IPS-20b (cell line): ENCODE data around the gene GPC5.
"Not testable (repeated sequence)": the region's sequence is repeated elsewhere in the genome, so short reads cannot be mapped to it uniquely, and the experiment has no call there.

Source experiments
- H3K27ac ChIP-seq: one replicate; pipeline ENCODE4 v1.5.1; 2013; ENCODE audit warnings: low read length
- H3K27me3 ChIP-seq: 2 replicates; pipeline ENCODE4 v1.6.1; 2013; ENCODE audit warnings: mild to moderate bottlenecking, low read length, inconsistent platforms; ENCODE audit not compliant: insufficient read depth
- H3K36me3 ChIP-seq: 2 replicates; pipeline ENCODE4 v1.6.1; 2013; ENCODE audit warnings: low read depth, mild to moderate bottlenecking, inconsistent platforms, low read length, moderate library complexity; ENCODE audit not compliant: insufficient read depth
- H3K4me1 ChIP-seq: 2 replicates; pipeline ENCODE4 v1.6.1; 2013; ENCODE audit warnings: mild to moderate bottlenecking, control low read depth, inconsistent platforms, low read length, moderate library complexity; ENCODE audit not compliant: insufficient read depth
- H3K4me3 ChIP-seq: 2 replicates; pipeline ENCODE4 v1.5.1; 2013; ENCODE audit warnings: mild to moderate bottlenecking, low read length, inconsistent platforms
- H3K9ac ChIP-seq: 2 replicates; pipeline ENCODE4 v1.6.1; 2013; ENCODE audit warnings: low read depth, mild to moderate bottlenecking, inconsistent platforms, low read length, moderate library complexity
- H3K9me3 ChIP-seq: 2 replicates; pipeline ENCODE4 v1.6.1; 2013; ENCODE audit warnings: mild to moderate bottlenecking, low read depth, low read length, inconsistent platforms; ENCODE audit not compliant: insufficient read depth

Gene GPC5

DNA sequence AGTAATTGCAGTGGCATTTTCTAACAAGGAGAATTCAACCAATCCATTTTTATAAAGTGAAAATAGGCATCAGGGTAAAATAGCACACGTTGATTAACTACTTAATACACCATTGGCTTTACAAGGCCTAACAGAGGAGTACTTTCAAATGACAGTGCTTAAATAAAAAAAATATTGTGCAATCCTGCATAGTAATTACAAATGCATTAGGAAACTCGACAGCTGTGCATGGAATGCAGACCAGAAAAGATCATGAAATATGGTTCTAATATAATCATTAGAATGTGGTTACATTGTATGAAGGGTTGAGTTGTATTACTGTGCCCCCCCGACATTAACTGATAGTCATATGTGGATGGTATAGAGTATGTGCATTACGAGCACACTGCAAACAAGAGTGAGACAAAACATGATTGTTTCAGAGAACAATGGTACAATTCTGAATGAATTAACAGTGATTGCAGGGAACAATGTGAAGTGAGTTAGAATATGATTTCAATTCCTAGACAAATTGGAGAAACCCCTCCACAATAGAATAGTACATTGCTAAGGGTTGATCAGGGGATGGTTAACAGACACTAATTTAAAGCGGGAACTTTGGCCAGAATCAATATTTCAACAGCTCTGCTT lies 270.6 kb downstream of the GPC5 start:
- H3K9me3 ChIP-seq, result no peaks in the 10 kb centered on the region
- no peak overlapping the region for H3K27ac ChIP-seq
- H3K4me1 ChIP-seq, result no peaks in the 10 kb centered on the region
- H3K9ac ChIP-seq, result no peak overlapping the region
- H3K27me3 ChIP-seq, result no peaks in the 10 kb centered on the region
- H3K36me3 ChIP-seq, result no peaks in the 10 kb centered on the region
- no peak overlapping the region for H3K4me3 ChIP-seq

DNA sequence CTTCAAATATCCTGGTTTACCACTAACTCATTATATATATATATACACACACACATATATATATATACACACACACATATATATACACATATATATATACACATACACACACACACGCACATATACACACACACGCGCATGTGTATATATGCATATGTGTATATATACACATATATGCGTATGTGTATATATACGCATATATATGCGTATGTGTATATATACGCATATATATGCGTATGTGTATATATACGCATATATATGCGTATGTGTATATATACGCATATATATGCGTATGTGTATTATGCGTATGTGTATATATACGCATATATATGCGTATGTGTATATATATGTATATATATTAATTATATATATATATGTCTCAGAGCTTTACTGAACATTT lies 275.9 kb downstream of the GPC5 start:
- not testable (repeated sequence) for H3K4me1 ChIP-seq, H3K27ac ChIP-seq, H3K4me3 ChIP-seq

DNA sequence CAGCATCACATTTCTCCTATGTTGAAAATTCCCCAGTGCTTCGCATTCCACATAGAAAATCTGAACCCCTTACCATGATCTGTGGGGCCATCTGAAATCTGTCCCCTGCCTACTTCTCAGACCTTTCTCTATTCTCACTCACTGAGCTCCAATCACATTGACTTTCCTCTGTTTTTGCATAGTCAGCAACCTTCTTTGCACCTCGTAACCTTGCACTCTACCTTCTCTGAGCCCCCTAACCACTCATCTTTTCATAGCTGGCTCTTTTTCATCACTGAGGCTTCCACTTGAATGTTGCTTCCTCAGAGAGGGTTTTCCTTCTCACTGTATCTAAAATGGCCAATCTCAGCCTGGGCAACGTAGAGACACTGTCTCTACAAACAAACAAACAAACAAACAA lies 286.3 kb downstream of the GPC5 start:
- Histone ChIP-seq H3K27ac (no peak overlapping the region), H3K9me3 (no peaks in the 10 kb centered on the region), H3K4me1 (no peaks in the 10 kb centered on the region), H3K36me3 (no peaks in the 10 kb centered on the region), H3K9ac (no peak overlapping the region), H3K27me3 (no peaks in the 10 kb centered on the region), H3K4me3 (no peak overlapping the region)

More for the DNA sequence above, 275.9 kb downstream of the GPC5 start:
- H3K27me3 ChIP-seq, H3K9ac ChIP-seq, H3K36me3 ChIP-seq, H3K9me3 ChIP-seq: not testable (repeated sequence)

DNA sequence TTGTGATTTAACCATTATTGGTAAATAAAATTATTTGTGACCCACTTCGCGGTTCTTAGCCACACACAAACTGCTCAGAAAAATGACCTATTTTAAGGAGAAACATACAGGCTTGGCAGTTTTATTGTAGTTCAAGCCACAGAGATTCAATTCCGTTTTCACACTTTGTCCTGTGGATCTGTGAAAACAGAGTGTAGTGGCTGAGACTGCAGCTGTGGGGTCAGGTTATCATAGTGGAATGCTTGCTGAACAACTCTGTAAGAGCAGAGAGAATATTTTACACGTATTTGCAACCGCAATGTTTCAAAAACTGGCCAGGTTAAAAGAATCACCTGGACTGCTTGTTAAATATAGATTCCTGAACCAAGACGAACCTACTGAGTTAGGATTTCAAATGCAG lies 292.5 kb downstream of the GPC5 start:
- H3K9me3 ChIP-seq, result no peaks in the 10 kb centered on the region
- H3K9ac ChIP-seq, result no peak overlapping the region
- no peak overlapping the region for H3K27ac ChIP-seq
- H3K36me3 ChIP-seq, result no peaks in the 10 kb centered on the region
- no peaks in the 10 kb centered on the region for H3K4me1 ChIP-seq
- H3K27me3 ChIP-seq, result no peaks in the 10 kb centered on the region
- no peak overlapping the region for H3K4me3 ChIP-seq

DNA sequence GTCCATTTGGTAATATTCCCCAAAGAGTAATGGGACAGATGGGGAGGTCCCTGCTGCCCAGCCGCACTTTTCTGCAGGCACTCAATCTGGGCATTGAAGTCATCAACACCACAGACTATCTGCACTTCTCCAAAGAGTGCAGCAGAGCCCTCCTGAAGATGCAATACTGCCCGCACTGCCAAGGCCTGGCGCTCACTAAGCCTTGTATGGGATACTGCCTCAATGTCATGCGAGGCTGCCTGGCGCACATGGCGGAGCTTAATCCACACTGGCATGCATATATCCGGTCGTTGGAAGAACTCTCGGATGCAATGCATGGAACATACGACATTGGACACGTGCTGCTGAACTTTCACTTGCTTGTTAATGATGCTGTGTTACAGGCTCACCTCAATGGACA lies 295.0 kb downstream of the GPC5 start:
- no peaks in the 10 kb centered on the region for H3K27me3 ChIP-seq
- no peak overlapping the region for H3K27ac ChIP-seq
- H3K4me1 ChIP-seq, result no peaks in the 10 kb centered on the region
- H3K9me3 ChIP-seq, result no peaks in the 10 kb centered on the region
- H3K4me3 ChIP-seq, result no peak overlapping the region
- no peak overlapping the region for H3K9ac ChIP-seq
- H3K36me3 ChIP-seq, result no peaks in the 10 kb centered on the region

DNA sequence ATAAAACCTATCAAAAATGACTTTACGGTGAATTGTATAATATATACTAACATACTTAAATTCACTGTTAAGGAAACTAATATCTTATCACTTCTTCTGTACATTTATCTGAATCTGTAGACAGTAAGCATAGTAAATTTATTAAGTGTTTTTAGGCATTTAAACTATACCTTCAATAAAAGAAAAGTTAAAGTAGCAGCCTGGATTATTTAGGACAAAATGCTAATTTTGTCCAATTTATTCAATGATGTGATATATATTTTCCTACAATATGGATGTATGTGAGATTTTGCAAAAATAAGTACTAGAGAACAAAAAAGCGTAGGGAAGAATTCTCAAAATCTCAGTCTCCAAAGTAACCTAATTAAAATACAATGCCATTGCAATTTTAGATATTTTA lies 299.9 kb downstream of the GPC5 start:
- Histone ChIP-seq H3K9me3 (no peaks in the 10 kb centered on the region), H3K36me3 (no peaks in the 10 kb centered on the region), H3K4me1 (no peaks in the 10 kb centered on the region), H3K27me3 (no peaks in the 10 kb centered on the region), H3K27ac (no peak overlapping the region), H3K9ac (no peak overlapping the region), H3K4me3 (no peak overlapping the region)

DNA sequence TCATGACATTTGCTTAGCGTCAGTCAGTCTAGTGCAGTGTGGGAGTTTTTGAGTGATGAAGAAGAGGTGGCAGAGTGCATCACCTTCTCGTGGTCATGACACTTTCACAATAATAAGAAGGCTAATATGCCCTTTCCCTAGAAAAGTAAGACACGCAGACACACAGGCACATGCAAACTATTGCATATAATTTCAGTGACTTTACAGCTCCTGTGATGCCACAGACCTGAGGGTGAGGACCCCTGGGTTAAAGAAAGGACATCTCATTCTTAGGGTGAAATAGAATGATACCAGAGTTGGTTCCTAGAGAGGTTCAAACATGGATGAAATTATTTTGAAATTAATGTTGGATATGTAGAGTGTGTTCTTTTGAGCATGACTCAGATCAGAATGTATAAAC lies 300.3 kb downstream of the GPC5 start:
- H3K4me1 ChIP-seq, result no peaks in the 10 kb centered on the region
- H3K27ac ChIP-seq, result no peak overlapping the region
- no peaks in the 10 kb centered on the region for H3K27me3 ChIP-seq
- H3K4me3 ChIP-seq, result no peak overlapping the region
- no peaks in the 10 kb centered on the region for H3K9me3 ChIP-seq
- no peak overlapping the region for H3K9ac ChIP-seq
- H3K36me3 ChIP-seq, result no peaks in the 10 kb centered on the region

DNA sequence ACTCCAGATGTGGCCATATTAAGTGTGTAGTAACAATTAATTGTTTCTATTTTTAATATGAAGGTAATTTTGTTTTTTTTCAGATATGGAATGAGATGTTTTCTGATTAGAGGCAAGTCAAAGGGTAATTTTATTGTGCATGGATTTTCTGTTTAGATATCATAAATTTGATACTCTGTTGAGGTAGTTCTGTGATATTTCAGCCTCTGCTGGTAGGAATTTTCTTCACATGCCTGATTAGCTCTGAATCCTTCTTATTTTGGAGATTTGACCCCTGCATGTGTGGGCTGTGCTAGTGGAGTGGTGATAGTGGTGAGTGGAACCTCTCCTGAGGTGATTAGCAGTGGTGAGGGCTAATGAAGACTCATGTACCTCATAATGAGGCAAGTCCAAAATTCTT lies 301.4 kb downstream of the GPC5 start:
- H3K27ac ChIP-seq, result no peak overlapping the region
- H3K27me3 ChIP-seq, result no peaks in the 10 kb centered on the region
- no peaks in the 10 kb centered on the region for H3K4me1 ChIP-seq
- H3K36me3 ChIP-seq, result no peaks in the 10 kb centered on the region
- H3K4me3 ChIP-seq, result no peak overlapping the region
- H3K9ac ChIP-seq, result no peak overlapping the region
- no peaks in the 10 kb centered on the region for H3K9me3 ChIP-seq

DNA sequence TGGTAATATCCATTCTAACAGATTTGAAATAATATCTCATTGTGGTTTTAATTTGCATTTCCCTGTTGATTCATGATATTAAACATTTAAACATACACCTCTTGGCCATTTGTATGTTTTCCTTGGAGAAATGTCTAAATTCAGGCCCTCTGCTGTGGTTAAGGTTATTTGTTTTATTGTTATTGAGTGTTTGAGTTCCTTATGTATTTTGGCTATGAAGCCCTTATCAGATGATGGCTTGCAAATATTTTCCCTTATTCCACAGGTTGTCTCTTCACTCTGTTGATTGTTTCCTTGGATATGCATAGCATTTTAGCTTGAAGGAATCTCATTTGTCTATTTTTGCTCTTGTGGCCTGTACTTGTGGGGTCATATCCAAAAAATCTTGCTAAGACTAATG lies 303.6 kb downstream of the GPC5 start:
- no peaks in the 10 kb centered on the region for H3K9me3 ChIP-seq
- H3K9ac ChIP-seq, result no peak overlapping the region
- no peak overlapping the region for H3K4me3 ChIP-seq
- no peaks in the 10 kb centered on the region for H3K4me1 ChIP-seq
- H3K27me3 ChIP-seq, result no peaks in the 10 kb centered on the region
- no peaks in the 10 kb centered on the region for H3K36me3 ChIP-seq
- H3K27ac ChIP-seq, result no peak overlapping the region

DNA sequence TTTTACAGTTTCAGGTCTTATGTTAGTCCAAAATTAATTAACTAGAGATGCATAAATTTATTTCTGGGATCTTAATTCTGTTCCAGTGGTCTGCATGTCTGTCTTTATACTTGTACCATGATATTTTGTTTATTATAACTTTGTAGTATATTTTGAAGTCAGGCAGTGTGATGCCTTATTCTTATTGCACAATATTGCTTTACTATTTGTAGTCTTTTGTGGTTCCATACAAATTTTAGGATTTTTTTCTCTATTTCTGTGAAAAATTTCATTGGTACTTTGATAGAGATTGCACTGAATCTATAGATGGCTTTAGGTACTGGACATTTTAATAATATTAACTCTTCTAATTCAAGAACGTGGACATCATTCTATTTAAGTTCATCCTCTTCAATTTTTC lies 304.0 kb downstream of the GPC5 start:
- H3K36me3 ChIP-seq, result no peaks in the 10 kb centered on the region
- H3K9ac ChIP-seq, result no peak overlapping the region
- H3K9me3 ChIP-seq, result no peaks in the 10 kb centered on the region
- no peaks in the 10 kb centered on the region for H3K4me1 ChIP-seq
- no peak overlapping the region for H3K4me3 ChIP-seq
- no peak overlapping the region for H3K27ac ChIP-seq
- H3K27me3 ChIP-seq, result no peaks in the 10 kb centered on the region

DNA sequence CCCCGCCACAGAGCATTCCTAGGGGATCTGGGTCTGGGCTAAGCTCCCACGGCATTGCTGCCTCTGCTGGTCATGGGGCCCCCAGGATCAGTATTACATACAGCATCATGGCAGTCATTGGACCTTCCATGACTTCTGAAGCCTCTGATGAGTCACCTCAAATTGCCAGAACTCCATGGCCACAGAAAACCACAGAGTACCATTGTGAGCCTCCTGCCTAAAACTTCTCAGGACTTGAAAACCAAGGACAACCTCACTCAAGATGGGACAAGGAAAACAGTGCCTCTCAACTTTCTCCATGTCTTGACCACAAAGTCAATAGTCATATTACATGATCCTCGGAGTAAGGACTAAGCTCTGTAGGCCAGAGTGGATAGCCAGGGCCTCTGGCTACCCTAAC lies 306.0 kb downstream of the GPC5 start:
- Histone ChIP-seq H3K27ac (no peak overlapping the region), H3K9me3 (no peaks in the 10 kb centered on the region), H3K36me3 (no peaks in the 10 kb centered on the region), H3K4me1 (no peaks in the 10 kb centered on the region), H3K4me3 (no peak overlapping the region), H3K9ac (no peak overlapping the region), H3K27me3 (no peaks in the 10 kb centered on the region)

DNA sequence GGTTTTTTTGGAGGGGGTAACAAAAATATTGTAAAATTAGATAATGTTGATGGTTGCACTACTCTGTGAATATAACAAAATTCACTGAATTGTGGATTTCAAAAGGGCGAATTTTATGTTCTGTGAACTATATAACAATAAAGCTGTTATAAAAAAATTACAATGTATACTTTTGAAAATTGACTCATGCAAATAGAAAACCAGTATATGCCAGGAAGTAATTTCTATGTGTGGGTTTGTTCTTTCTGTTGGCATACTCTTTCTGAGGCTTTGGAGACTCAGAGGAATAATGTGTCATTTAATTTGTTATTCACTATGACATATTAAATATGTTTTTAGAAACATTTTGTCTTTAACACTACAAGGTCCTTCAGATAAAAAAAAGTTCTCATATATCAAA lies 310.1 kb downstream of the GPC5 start:
- no peak overlapping the region for H3K4me3 ChIP-seq
- no peaks in the 10 kb centered on the region for H3K27me3 ChIP-seq
- H3K36me3 ChIP-seq, result no peaks in the 10 kb centered on the region
- H3K4me1 ChIP-seq, result no peaks in the 10 kb centered on the region
- no peak overlapping the region for H3K27ac ChIP-seq
- H3K9ac ChIP-seq, result no peak overlapping the region
- no peaks in the 10 kb centered on the region for H3K9me3 ChIP-seq

DNA sequence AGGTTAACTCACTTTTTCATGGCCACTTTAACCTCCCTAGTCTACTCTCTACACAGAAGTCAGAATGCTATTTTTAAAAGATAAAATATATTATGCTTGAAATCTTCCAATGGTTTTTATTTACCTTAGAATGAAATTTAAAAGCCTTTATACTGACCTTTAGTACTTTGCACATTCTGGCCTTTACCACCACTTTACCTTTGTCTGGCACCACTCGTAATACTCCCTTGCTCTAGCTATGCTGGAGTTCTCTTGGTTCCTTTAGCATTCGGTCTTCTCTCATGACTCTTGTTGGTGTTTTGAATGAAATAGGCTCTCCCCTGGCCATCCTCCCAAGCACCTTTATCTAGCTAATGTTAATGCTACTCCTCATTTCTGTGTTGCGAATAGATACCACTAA lies 310.8 kb downstream of the GPC5 start:
- no peak overlapping the region for H3K27ac ChIP-seq
- H3K4me3 ChIP-seq, result no peak overlapping the region
- H3K4me1 ChIP-seq, result no peaks in the 10 kb centered on the region
- no peaks in the 10 kb centered on the region for H3K9me3 ChIP-seq
- H3K36me3 ChIP-seq, result no peaks in the 10 kb centered on the region
- no peaks in the 10 kb centered on the region for H3K27me3 ChIP-seq
- H3K9ac ChIP-seq, result no peak overlapping the region
